Hepatocyte (in vitro differentiated cells): ENCODE data around the gene OR8S1.

Experiments
- CTCF ChIP-seq: fragments of 200-600 bp; sonication (generic); IDR thresholded peaks from 2 replicates; pipeline ENCODE4 v1.5.1; 2016; ENCODE audit warnings: antibody characterized with exemption, mild to moderate bottlenecking; ENCODE audit not compliant: poor library complexity
- EZH2 ChIP-seq: fragments of 200-600 bp; sonication (generic); IDR thresholded peaks from 2 replicates; pipeline ENCODE4 v1.6.1; 2016; ENCODE audit warnings: antibody characterized with exemption, mild to moderate bottlenecking, borderline replicate concordance
- EZH2phosphoT487 ChIP-seq: fragments of 200-600 bp; sonication (generic); IDR thresholded peaks from one replicate; pipeline ENCODE4 v1.6.1; 2018; ENCODE audit warnings: antibody characterized with exemption, mild to moderate bottlenecking, low read depth, moderate library complexity; ENCODE audit not compliant: unreplicated experiment, severe bottlenecking

GRCh38 chr12:48512855-48513254, 12.6 kb upstream of the OR8S1 start:
- TF ChIP-seq CTCF (no peak), EZH2 (no peak), EZH2phosphoT487 (no peak)
